HepG2 (cell line): ENCODE results near the gene COL9A3. TPM values are rescaled to one million over a fixed set of nuclear protein-coding genes. Genes with fewer than 3 reads are reported as not detected.

Experiments
- ARNTL ChIP-seq: sonication (generic); formaldehyde crosslinking; IDR thresholded peaks from 2 replicates; pipeline ENCODE4 v1.4.0; 2020; ENCODE audit warnings: mild to moderate bottlenecking, missing genetic modification reagents
- ETV6 ChIP-seq: sonication (generic); formaldehyde crosslinking; conservative IDR thresholded peaks from 2 replicates; pipeline ENCODE4 v1.4.0; 2020; ENCODE audit warnings: missing genetic modification reagents
- HOXA3 ChIP-seq: sonication (generic); formaldehyde crosslinking; IDR thresholded peaks from 2 replicates; pipeline ENCODE4 v1.5.0; 2020; ENCODE audit warnings: missing genetic modification reagents
- KLF11 ChIP-seq: IDR thresholded peaks from 2 replicates; pipeline ENCODE4 v1.6.1; 2016; ENCODE audit warnings: missing compliant biosample characterization
- MBNL3 ChIP-seq: fragments of 250-450 bp; sonication (Bioruptor Pico); conservative IDR thresholded peaks from 2 replicates; pipeline ENCODE4 v1.8.0; 2022; ENCODE audit warnings: mild to moderate bottlenecking, inconsistent platforms
- MED1 ChIP-seq: sonication (generic); formaldehyde crosslinking; IDR thresholded peaks from 2 replicates; pipeline ENCODE4 v1.4.0; 2020; ENCODE audit warnings: missing genetic modification reagents
- MTERF4 ChIP-seq: sonication (generic); formaldehyde crosslinking; IDR thresholded peaks from 2 replicates; pipeline ENCODE4 v1.8.0; 2023; ENCODE audit warnings: mild to moderate bottlenecking, missing genetic modification reagents
- MTF2 ChIP-seq: sonication (generic); formaldehyde crosslinking; IDR thresholded peaks from 2 replicates; pipeline ENCODE4 v1.5.0; 2020; ENCODE audit warnings: missing genetic modification reagents, borderline replicate concordance
- MXD3 ChIP-seq: IDR thresholded peaks from 2 replicates; pipeline ENCODE4 v1.6.1; 2016; ENCODE audit warnings: mild to moderate bottlenecking, missing biosample characterization, missing genetic modification reagents
- NFATC3 ChIP-seq: sonication (generic); formaldehyde crosslinking; IDR thresholded peaks from 2 replicates; pipeline ENCODE4 v1.5.1; 2020; ENCODE audit warnings: mild to moderate bottlenecking, missing genetic modification reagents
- PAF1 ChIP-seq: IDR thresholded peaks from 2 replicates; pipeline ENCODE4 v1.6.1; 2016; ENCODE audit warnings: missing genetic modification reagents, missing compliant biosample characterization
- PLSCR1 ChIP-seq: sonication (generic); formaldehyde crosslinking; IDR thresholded peaks from 2 replicates; pipeline ENCODE4 v1.5.0; 2020; ENCODE audit warnings: missing genetic modification reagents, mild to moderate bottlenecking, borderline replicate concordance
- POLR2A ChIP-seq, 2 experiments: IDR thresholded peaks; 2 replicates each; pipeline ENCODE4 v1.6.1; 2011; ENCODE audit warnings: low read depth in 2 of 2, low read length in 2 of 2, mild to moderate bottlenecking in 1 of 2, moderate library complexity in 1 of 2; ENCODE audit not compliant: insufficient read depth in 1 of 2
- STAT6 ChIP-seq: sonication (generic); formaldehyde crosslinking; IDR thresholded peaks from 2 replicates; pipeline ENCODE4 v1.4.0; 2020; ENCODE audit warnings: missing genetic modification reagents, mild to moderate bottlenecking, borderline replicate concordance
- THRA ChIP-seq: sonication (generic); formaldehyde crosslinking; IDR thresholded peaks from 2 replicates; pipeline ENCODE4 v1.4.0; 2020; ENCODE audit warnings: missing genetic modification reagents, borderline replicate concordance
- ZEB1 ChIP-seq: IDR thresholded peaks from 2 replicates; pipeline ENCODE4 v1.6.1; 2012; ENCODE audit warnings: mild to moderate bottlenecking, low read depth, inconsistent platforms; ENCODE audit not compliant: insufficient replicate concordance
- ZMAT3 ChIP-seq: sonication (generic); formaldehyde crosslinking; conservative IDR thresholded peaks from 2 replicates; pipeline ENCODE4 v1.7.0; 2021; ENCODE audit warnings: missing genetic modification reagents
- ZNF331 ChIP-seq: sonication (generic); formaldehyde crosslinking; IDR thresholded peaks from 2 replicates; pipeline ENCODE4 v1.4.0; 2020; ENCODE audit warnings: missing genetic modification reagents
- ZNF563 ChIP-seq: sonication (generic); formaldehyde crosslinking; IDR thresholded peaks from 2 replicates; pipeline ENCODE4 v1.8.0; 2022; ENCODE audit warnings: mild to moderate bottlenecking, moderate library complexity, missing genetic modification reagents
- ZNF746 ChIP-seq: sonication (generic); formaldehyde crosslinking; IDR thresholded peaks from 2 replicates; pipeline ENCODE4 v1.8.0; 2022; ENCODE audit warnings: mild to moderate bottlenecking, missing genetic modification reagents
- ZNF770 ChIP-seq: sonication (generic); formaldehyde crosslinking; IDR thresholded peaks from 2 replicates; pipeline ENCODE4 v1.5.0; 2020; ENCODE audit warnings: mild to moderate bottlenecking, missing genetic modification reagents
- polyA plus RNA-seq, 8 experiments: library from polyadenylated mRNA; depleted of rRNA in 3 of 8; stranded (reverse) in 7 of 8; unstranded in 1 of 8; fragments of >200 nt; fragmentation: Illumina TruSeq in 4 of 8; extraction: Trizol in 4 of 8; gene quantifications; 2 replicates each; pipeline versions ENCODE4 v1.2.1 to v1.2.3, GENCODE V29; 2011 to 2016; ENCODE audit warnings: low read depth in 4 of 8, missing spikeins in 1 of 8, mixed read lengths in 1 of 8; ENCODE audit not compliant: insufficient read depth in 1 of 8
- total RNA-seq, 5 experiments: library from RNA; depleted of rRNA; stranded (reverse); fragments of >200 nt; fragmentation: Illumina TruSeq; extraction: Trizol; gene quantifications; 2 replicates each; pipeline ENCODE4 v1.2.3, GENCODE V29; 2016; ENCODE audit warnings: low read depth in 1 of 5

The COL9A3 gene
- total and polyA plus RNA-seq, 2 of the 13 experiments (the other 11 are each of a cell fraction or from before 2014, with no cell fraction given), result 155 to 204 TPM

GRCh38 chr20:62816884-62817873 lies at the start of gene COL9A3 (continued):
- no peak for TF ChIP-seq THRA
- TF ChIP-seq NFATC3, result no peak
- no peak for TF ChIP-seq MBNL3
- TF ChIP-seq ZNF331 (CRISPR knock-in tag), result peak; percentile 9; the same call in 1 of the 2 replicates
- 0 out of 2 replicates have a peak, but pooled peaks have one; percentile 9 for TF ChIP-seq MED1
- no peak for TF ChIP-seq ZNF770
- 0 out of 2 replicates have a peak, but pooled peaks have one; percentile 39 for TF ChIP-seq MTERF4 (CRISPR knock-in tag)
- TF ChIP-seq PAF1, result no peak
- TF ChIP-seq ZEB1, result no peak
- 0 out of 2 replicates have a peak, but pooled peaks have one; percentile 23 for TF ChIP-seq ETV6 (CRISPR knock-in tag)
- TF ChIP-seq MTF2 (CRISPR knock-in tag), result no peak
- TF ChIP-seq ZMAT3 (CRISPR knock-in tag), result no peak
- TF ChIP-seq PLSCR1 (CRISPR knock-in tag), result no peak
- no peak for TF ChIP-seq MXD3 (CRISPR knock-in tag)
- TF ChIP-seq POLR2A (IDR thresholded peaks at IDR 0.05; ENCODE audit: insufficient read depth in 1 of 2, low read depth in 2 of 2, low read length in 2 of 2), result peak; percentile 38 to 62
- 0 out of 2 replicates have a peak, but pooled peaks have one; percentile 71 for TF ChIP-seq ZNF563
- TF ChIP-seq ARNTL (CRISPR knock-in tag), result no peak
- TF ChIP-seq KLF11 (CRISPR knock-in tag), result no peak
- TF ChIP-seq STAT6 (CRISPR knock-in tag), result no peak
- peak; percentile 37 for TF ChIP-seq HOXA3
- 0 out of 2 replicates have a peak, but pooled peaks have one; percentile 40 for TF ChIP-seq ZNF746
